Measurements from ENCODE around the gene SERPINI2. TPM values are rescaled to one million over a fixed set of nuclear protein-coding genes. Genes with fewer than 3 reads are reported as not detected.

Gene SERPINI2
- total and polyA plus RNA-seq, 12 donors: 0.10 to 0.38 (median 0.11) TPM; not detected in 9

GRCh38 chr3:167397826-167398225, 76.0 kb downstream of the SERPINI2 start:
- Histone ChIP-seq H3K4me1 (replicated peaks in 1 of 2) (no peaks in the 10 kb centered on the region), H3K9me3 (replicated peaks in 1 of 3) (no peaks in the 10 kb centered on the region), H3K27me3 (no peaks in the 10 kb centered on the region), H3K27ac (no peak overlapping the region), H3K4me3 (no peak overlapping the region), H3K36me3 (replicated peaks in 1 of 2) (no peaks in the 10 kb centered on the region)
- TF ChIP-seq POLR2A (IDR thresholded peaks at IDR 0.05) (no peak), CTCF (IDR thresholded peaks at IDR 0.05) (no peak)
- 36 to 53% (median 50%) methylated on average over 1 of the region's 1 CpG for WGBS, 4 donors
- intact Hi-C loops (cut with DNase I): no loop called here
- no peak for DNase-seq

- no peak for TF ChIP-seq POLR2A (IDR thresholded peaks at IDR 0.05)
- no peak for TF ChIP-seq CTCF (IDR thresholded peaks at IDR 0.05)
- intact Hi-C loops (cut with DNase I): no loop called here
- H3K9me3 ChIP-seq (replicated peaks in 1 of 3): no peaks in the 10 kb centered on the region
- DNase-seq: no peak
- H3K36me3 ChIP-seq (replicated peaks in 1 of 2): no peaks in the 10 kb centered on the region
- H3K4me3 ChIP-seq: no peak overlapping the region
- no peaks in the 10 kb centered on the region for H3K27me3 ChIP-seq
- 58 to 78% (median 66%) methylated on average over 2 of the region's 2 CpGs for WGBS, 4 donors
- H3K27ac ChIP-seq: no peak overlapping the region
- no peaks in the 10 kb centered on the region for H3K4me1 ChIP-seq (replicated peaks in 1 of 2)
These were observed 77.8 kb downstream of the SERPINI2 start for GRCh38 chr3:167396075-167396474.

GRCh38 chr3:167394003-167394402, 79.8 kb downstream of the SERPINI2 start:
- intact Hi-C loops (cut with DNase I): no loop called here
- TF ChIP-seq POLR2A (IDR thresholded peaks at IDR 0.05) (no peak), CTCF (IDR thresholded peaks at IDR 0.05) (no peak)
- no peaks in the 10 kb centered on the region for H3K36me3 ChIP-seq (replicated peaks in 1 of 2)
- no peak overlapping the region for H3K4me3 ChIP-seq
- no peak overlapping the region for H3K27ac ChIP-seq
- no peaks in the 10 kb centered on the region for H3K4me1 ChIP-seq (replicated peaks in 1 of 2)
- no peak for DNase-seq
- no peaks in the 10 kb centered on the region for H3K27me3 ChIP-seq
- 22 to 34% (median 27%) methylated on average over 2 of the region's 2 CpGs for WGBS, 4 donors
- H3K9me3 ChIP-seq (replicated peaks in 1 of 3): no peaks in the 10 kb centered on the region

Other genes with a start within 250 kb of the SERPINI2 start
- gene ZBBX, start 93.7 kb downstream of the SERPINI2 start, total RNA-seq: under 1 TPM in 1 of 9 donors, not detected in 8; 0.22 TPM
- under 1 TPM; 0.18 to 0.64 (median 0.40) TPM for gene ZBBX, start 93.7 kb downstream of the SERPINI2 start, polyA plus RNA-seq
- 1 to 10 TPM in 1 of 9 donors, under 1 TPM in 5, not detected in 3; 0.25 to 1.3 (median 0.37) TPM for gene WDR49, start 179.9 kb upstream of the SERPINI2 start, total RNA-seq
- gene WDR49, start 179.9 kb upstream of the SERPINI2 start, polyA plus RNA-seq: under 1 TPM in 1 of 3 donors, not detected in 2; 0.07 TPM

Data from adrenal gland (tissue), 12 donors.